Fibroblast of villous mesenchyme (primary cell): ENCODE measurements around the gene ANKRD40CL. TPM values are rescaled to one million over a fixed set of nuclear protein-coding genes. Genes with fewer than 3 reads are reported as not detected.

Experiments
- DNase-seq: peaks from one replicate; pipeline ENCODE4 v3.0.0-alpha.2; 2010; ENCODE audit warnings: low read depth
- H3K4me3 ChIP-seq: 2 replicates; pipeline ENCODE4 v1.5.1; 2011; ENCODE audit warnings: low read depth, mild to moderate bottlenecking, low read length
- CTCF ChIP-seq: IDR thresholded peaks from 2 replicates; pipeline ENCODE4 v1.5.1; 2012; ENCODE audit warnings: low read depth, mild to moderate bottlenecking, low read length; ENCODE audit not compliant: insufficient read depth
- total RNA-seq: library from RNA; depleted of rRNA; stranded (reverse); fragments of >200 nt; gene quantifications from 2 replicates; pipeline ENCODE4 v1.2.3, GENCODE V29; 2012

The ANKRD40CL gene
- total RNA-seq, 1 donor = not detected

DNA sequence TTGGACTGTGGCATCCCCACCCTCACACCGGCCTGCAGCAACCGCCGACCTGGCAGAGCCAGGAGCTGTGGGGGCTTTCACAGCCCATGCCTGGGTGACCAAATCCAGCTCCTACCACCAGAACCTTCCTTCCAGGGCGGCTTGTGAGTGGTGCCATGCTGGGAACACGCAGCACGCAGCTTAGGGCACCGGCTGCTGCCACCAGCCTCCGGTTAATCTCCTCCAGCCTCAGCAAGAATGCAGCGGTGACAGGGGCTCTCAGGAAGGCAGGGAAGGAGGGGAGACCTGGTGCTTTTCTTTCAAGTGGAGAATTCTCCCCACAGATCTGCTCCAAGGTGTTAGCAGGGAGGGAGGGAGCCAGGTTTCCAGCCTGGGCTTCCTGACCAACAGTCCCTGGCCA is 32.3 kb upstream of the ANKRD40CL start:
- DNase-seq = no peak
- H3K4me3 ChIP-seq = no peak overlapping the region
- TF ChIP-seq CTCF = no peak

GRCh38 chr17:50798424-50799288 is 31.3 kb upstream of the ANKRD40CL start:
- DNase-seq = no peak

GRCh38 chr17:50797135-50797810 is 30.0 kb upstream of the ANKRD40CL start:
- H3K4me3 ChIP-seq = no peak overlapping the region
- TF ChIP-seq CTCF = no peak
- DNase-seq = no peak

More at GRCh38 chr17:50798424-50799288, 31.3 kb upstream of the ANKRD40CL start:
- H3K4me3 ChIP-seq = no peak overlapping the region
- TF ChIP-seq CTCF = no peak

- no peak overlapping the region for H3K4me3 ChIP-seq
- DNase-seq = no peak
- TF ChIP-seq CTCF = no peak
These were observed 27.0 kb upstream of the ANKRD40CL start for GRCh38 chr17:50794361-50794760.

DNA sequence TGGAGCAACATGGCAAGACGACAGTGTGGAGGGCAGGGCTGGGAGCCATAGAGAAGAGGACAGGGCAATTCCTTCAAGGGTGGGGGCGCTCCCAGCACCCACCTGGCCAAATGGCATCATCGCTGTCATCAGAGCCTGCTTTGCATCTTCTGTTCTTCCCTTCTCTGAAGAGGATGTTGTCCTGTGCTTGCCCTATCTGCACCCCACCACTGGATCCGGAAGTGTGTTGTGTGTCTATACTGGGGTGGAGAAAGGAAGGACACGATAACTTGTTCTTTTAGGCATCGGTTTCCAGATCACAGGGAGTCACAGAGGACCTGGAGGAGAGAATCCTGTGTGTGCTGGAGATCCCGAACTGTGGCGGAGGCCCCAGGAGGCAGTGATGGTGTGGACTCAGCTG is 25.7 kb upstream of the ANKRD40CL start:
- no peak for TF ChIP-seq CTCF
- no peak overlapping the region for H3K4me3 ChIP-seq
- DNase-seq = no peak

DNA sequence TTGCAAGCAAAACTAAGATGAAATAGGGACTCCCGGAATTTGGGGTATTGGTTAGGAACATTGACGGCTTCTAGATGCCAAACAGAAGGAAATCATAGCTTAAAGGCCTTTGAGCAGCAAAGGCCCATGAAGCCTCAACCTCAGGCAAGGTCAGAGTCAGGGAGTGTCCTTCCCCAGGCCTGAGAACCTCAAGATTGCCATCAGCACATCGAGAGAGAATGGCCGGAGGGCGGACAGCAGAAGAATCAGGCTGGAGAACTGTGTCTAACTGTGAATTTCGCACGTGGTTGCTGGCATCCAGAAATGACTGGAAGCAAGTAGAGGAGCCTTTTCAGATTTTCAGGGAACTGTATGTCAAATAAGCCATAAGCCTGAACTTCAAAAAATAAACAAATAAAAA is 24.8 kb upstream of the ANKRD40CL start:
- no peak for DNase-seq
- H3K4me3 ChIP-seq = no peak overlapping the region
- no peak for TF ChIP-seq CTCF
